ENCODE results near the gene ADI1. TPM values are rescaled to one million over a fixed set of nuclear protein-coding genes. Genes with fewer than 3 reads are reported as not detected.
A peak's percentile ranks its signal among the peaks of the same experiment; 100 is the strongest.

ADI1 gene
- total and polyA plus RNA-seq, 10 donors: 31.8 to 106 (median 55.4) TPM

GRCh38 chr2:3466482-3466863, 52.9 kb downstream of the ADI1 start:
- 88 to 96% (median 96%) methylated on average over 8 to 9 of the region's 9 CpGs for WGBS, 5 donors
- Histone ChIP-seq H3K27ac (no peak overlapping the region), H3K4me3 (no peak overlapping the region), H3K9me3 (no peaks in the 10 kb centered on the region), H3K36me3 (peaks cover 0 to 94% (median 71%) of the 10 kb centered on the region in 6 donors), H3K4me1 (peaks cover 3 to 14% (median 11%) of the 10 kb centered on the region in 6 donors), H3K27me3 (replicated peaks in 1 of 7) (no peaks in the 10 kb centered on the region)
- intact Hi-C loops (cut with DNase I; ENCODE audit: low total_unique reads): no loop called here
- TF ChIP-seq, protein P1, sequence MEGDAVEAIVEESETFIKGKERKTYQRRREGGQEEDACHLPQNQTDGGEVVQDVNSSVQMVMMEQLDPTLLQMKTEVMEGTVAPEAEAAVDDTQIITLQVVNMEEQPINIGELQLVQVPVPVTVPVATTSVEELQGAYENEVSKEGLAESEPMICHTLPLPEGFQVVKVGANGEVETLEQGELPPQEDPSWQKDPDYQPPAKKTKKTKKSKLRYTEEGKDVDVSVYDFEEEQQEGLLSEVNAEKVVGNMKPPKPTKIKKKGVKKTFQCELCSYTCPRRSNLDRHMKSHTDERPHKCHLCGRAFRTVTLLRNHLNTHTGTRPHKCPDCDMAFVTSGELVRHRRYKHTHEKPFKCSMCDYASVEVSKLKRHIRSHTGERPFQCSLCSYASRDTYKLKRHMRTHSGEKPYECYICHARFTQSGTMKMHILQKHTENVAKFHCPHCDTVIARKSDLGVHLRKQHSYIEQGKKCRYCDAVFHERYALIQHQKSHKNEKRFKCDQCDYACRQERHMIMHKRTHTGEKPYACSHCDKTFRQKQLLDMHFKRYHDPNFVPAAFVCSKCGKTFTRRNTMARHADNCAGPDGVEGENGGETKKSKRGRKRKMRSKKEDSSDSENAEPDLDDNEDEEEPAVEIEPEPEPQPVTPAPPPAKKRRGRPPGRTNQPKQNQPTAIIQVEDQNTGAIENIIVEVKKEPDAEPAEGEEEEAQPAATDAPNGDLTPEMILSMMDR (IDR thresholded peaks at IDR 0.05 in 8 of 11, conservative IDR thresholded peaks at IDR 0.05 in 3 of 11): no peak
- TF ChIP-seq POLR2AphosphoS5 (IDR thresholded peaks at IDR 0.05): no peak
- no peak for TF ChIP-seq POLR2A (IDR thresholded peaks at IDR 0.05)
- peak; percentile 65 for DNase-seq

- no peaks in the 10 kb centered on the region for H3K9me3 ChIP-seq
- intact Hi-C loops (cut with DNase I; ENCODE audit: low total_unique reads): no loop called here
- TF ChIP-seq, protein P1 (IDR thresholded peaks at IDR 0.05 in 8 of 11, conservative IDR thresholded peaks at IDR 0.05 in 3 of 11): no peak
- TF ChIP-seq POLR2AphosphoS5 (IDR thresholded peaks at IDR 0.05) (no peak), POLR2A (IDR thresholded peaks at IDR 0.05) (no peak)
- peaks cover 3 to 19% (median 13%) of the 10 kb centered on the region in 6 donors for H3K4me1 ChIP-seq
- H3K27ac ChIP-seq: no peak overlapping the region
- H3K4me3 ChIP-seq: no peak overlapping the region
- peak; percentile 53 for DNase-seq
- peaks cover 0 to 94% (median 67%) of the 10 kb centered on the region in 6 donors for H3K36me3 ChIP-seq
- no peaks in the 10 kb centered on the region for H3K27me3 ChIP-seq (replicated peaks in 1 of 7)
- 83 to 90% (median 87%) methylated on average over 10 to 13 of the region's 13 CpGs for WGBS, 5 donors
Measured at GRCh38 chr2:3465844-3466481, 53.4 kb downstream of the ADI1 start.

GRCh38 chr2:3465328-3465727, 54.0 kb downstream of the ADI1 start:
- H3K4me1 ChIP-seq: peaks cover 3 to 22% (median 13%) of the 10 kb centered on the region in 6 donors
- no peaks in the 10 kb centered on the region for H3K9me3 ChIP-seq
- TF ChIP-seq, protein P1 (IDR thresholded peaks at IDR 0.05 in 8 of 11, conservative IDR thresholded peaks at IDR 0.05 in 3 of 11): no peak
- TF ChIP-seq POLR2AphosphoS5 (IDR thresholded peaks at IDR 0.05) (no peak), POLR2A (IDR thresholded peaks at IDR 0.05) (no peak)
- no peak overlapping the region for H3K4me3 ChIP-seq
- WGBS, 5 donors: 93 to 96% (median 95%) methylated on average over 28 of the region's 28 CpGs
- H3K27me3 ChIP-seq (replicated peaks in 1 of 7): no peaks in the 10 kb centered on the region
- peak; percentile 67 for DNase-seq
- H3K36me3 ChIP-seq: peaks cover 0 to 93% (median 61%) of the 10 kb centered on the region in 6 donors
- no peak overlapping the region for H3K27ac ChIP-seq
- intact Hi-C loops (cut with DNase I; ENCODE audit: low total_unique reads): no loop called here

DNA sequence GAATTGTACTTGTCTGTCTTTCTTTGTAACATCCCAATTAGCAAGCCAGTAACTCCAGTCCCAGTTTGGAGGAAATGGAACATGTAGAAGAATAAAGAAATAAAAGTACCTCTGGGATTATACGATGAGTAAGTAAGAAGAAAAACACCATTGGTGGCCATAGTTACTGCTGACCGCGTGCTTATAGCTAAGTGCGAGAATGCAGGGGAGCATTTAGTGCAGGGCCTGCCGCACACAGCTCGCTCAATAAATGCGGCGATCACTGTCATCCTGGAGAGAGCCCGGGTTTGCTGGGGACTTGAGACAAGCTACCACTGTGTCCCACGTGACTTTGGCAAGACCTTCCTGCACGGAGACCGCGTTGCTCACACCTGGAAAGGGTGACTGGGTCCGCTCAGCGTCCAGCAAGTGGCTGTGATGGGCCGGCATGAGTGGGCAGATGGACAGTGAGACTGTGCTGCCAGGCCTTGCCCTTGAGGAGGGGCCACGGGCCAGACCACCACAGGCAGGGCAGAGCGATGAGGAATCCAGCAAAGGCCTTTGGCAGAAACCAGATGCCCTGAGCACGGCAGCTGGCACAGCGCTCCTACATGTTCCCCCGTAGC, 54.8 kb downstream of the ADI1 start:
- TF ChIP-seq, protein P1 (IDR thresholded peaks at IDR 0.05 in 8 of 11, conservative IDR thresholded peaks at IDR 0.05 in 3 of 11): no peak
- TF ChIP-seq POLR2A (IDR thresholded peaks at IDR 0.05): no peak
- Histone ChIP-seq H3K27ac (no peak overlapping the region), H3K4me3 (no peak overlapping the region), H3K9me3 (no peaks in the 10 kb centered on the region), H3K27me3 (replicated peaks in 1 of 7) (no peaks in the 10 kb centered on the region), H3K4me1 (peaks cover 3 to 22% (median 13%) of the 10 kb centered on the region in 6 donors), H3K36me3 (peaks cover 0 to 92% (median 53%) of the 10 kb centered on the region in 6 donors)
- peak; percentile 69 for DNase-seq
- intact Hi-C loops (cut with DNase I; ENCODE audit: low total_unique reads): no loop called here
- 95 to 98% (median 97%) methylated on average over 21 of the region's 21 CpGs for WGBS, 5 donors

All from spleen (tissue), 11 donors.